DMS 273 treated with DMSO at 0.1 percent for 48 hours (cell line): ENCODE measurements around the gene MADD.
A peak's percentile ranks its signal among the peaks of the same experiment; 100 is the strongest.

ENCODE experiments used
- DNase-seq: peaks from one replicate; lab custom pipeline; 2025; lab: John Stamatoyannopoulos, UW

The MADD gene

DNA sequence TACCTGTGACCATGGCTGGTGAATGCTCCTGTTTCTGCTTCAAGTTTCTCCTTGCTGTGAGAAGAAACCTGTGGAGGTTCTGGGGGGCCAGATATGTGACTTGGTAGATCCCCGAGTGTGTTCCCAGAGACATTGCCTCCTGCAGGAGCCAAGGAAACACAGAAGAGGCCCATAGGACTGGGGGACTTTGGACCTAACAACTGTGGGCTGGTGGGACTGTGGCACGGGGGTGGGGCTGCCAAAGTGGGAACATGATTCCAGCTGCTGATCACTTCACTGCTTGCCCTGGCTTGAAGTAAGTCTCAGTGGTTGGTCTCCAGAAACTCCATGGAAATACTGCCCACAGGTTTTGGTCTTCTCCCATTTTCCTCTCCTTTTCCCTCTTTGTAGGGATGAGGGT is 16.3 kb upstream of the MADD start:
- DNase-seq: no peak

- no peak for DNase-seq
Measured at GRCh38 chr11:47254386-47254785, 15.5 kb upstream of the MADD start.

DNA sequence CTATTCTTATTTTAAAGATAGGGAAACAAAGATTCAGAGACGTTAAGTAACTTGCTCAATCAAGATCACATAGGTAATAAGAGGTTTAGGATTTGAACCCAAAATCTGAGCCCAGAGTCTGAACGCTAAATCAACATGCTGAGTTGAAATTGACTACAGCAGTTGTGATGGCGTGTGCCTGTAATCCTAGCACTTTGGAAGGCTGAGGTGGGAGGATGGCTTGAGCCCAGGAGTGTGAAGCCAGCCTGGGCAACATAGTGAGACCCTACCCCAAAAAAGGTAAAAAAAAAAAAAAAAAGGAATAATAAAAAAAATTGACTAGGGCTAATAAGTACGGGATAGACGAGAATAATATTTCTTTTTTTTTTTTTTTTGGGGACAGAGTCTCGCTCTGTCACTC is 13.6 kb upstream of the MADD start:
- DNase-seq: no peak

GRCh38 chr11:47257177-47257516 is 12.8 kb upstream of the MADD start:
- no peak for DNase-seq

- DNase-seq: no peak
Measured at GRCh38 chr11:47257517-47258316, 12.2 kb upstream of the MADD start, which contains the start of gene NR1H3. Gene NR1H3 (plus strand): TSS chr11:47257996. CDS start chr11:47259217, 1,221 bp downstream.

- no peak for DNase-seq
Measured at GRCh38 chr11:47258317-47258902, 11.5 kb upstream of the MADD start.

GRCh38 chr11:47259232-47259977 is 10.5 kb upstream of the MADD start:
- DNase-seq: no peak

DNA sequence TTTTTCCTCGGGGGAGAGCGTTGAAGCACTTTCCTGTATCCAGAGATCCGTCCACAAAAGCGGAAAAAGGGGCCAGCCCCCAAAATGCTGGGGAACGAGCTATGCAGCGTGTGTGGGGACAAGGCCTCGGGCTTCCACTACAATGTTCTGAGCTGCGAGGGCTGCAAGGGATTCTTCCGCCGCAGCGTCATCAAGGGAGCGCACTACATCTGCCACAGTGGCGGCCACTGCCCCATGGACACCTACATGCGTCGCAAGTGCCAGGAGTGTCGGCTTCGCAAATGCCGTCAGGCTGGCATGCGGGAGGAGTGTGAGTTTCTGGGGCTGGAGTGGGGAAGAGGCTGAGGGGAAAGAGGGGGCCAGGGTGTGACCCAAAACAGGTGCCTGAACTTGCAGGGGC is 9.6 kb upstream of the MADD start:
- DNase-seq: no peak

DNA sequence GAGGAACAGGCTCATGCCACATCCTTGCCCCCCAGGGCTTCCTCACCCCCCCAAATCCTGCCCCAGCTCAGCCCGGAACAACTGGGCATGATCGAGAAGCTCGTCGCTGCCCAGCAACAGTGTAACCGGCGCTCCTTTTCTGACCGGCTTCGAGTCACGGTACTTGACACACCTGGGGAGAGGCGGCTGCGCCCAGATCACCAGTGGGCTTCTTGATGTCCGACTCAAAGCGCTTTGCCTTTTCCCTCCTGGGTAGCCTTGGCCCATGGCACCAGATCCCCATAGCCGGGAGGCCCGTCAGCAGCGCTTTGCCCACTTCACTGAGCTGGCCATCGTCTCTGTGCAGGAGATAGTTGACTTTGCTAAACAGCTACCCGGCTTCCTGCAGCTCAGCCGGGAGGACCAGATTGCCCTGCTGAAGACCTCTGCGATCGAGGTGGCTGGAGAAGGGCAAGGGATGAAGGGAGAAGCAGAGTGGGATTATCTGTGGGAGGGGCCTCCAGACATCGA is 8.6 kb upstream of the MADD start:
- DNase-seq: no peak

DNA sequence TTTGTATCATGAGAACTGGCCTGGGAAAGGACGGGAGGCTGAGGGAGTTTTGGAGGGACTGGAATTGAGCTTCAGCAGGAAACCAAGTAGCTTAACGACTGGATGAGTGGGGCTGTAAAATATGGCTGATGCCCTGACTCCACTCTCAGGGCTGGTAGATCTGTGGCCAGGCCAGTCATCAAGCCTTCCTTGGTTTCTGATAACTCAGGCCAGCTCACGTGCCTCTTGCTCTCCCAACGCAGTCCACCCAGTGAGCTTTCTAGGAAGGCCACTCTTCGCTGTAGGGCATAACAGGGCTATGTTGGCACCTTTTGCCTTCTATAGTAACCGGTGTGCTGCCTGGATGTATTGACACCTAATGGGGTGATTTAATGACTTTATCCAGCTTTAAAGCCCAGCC is 5.8 kb upstream of the MADD start:
- no peak for DNase-seq

DNA sequence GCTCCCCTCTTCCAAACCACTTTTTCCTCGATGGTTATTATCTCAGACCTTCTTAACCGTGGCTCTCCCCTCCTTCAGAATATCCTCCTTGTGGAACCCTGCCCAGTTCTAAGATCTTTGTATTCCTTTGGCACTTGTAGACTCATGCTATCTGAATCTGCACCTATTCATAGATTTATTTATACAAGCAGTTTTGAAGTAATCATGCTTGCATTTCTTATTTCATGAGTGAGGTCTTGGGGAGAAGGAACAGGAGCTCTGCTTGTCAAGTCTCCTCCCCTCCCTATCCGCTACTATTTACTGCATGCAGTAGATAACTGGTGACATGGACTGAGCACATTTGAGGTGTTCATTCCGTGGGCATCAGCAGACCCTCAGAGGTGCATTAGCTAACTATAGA is 5.4 kb upstream of the MADD start:
- DNase-seq: no peak

GRCh38 chr11:47267876-47268275 is 2.1 kb upstream of the MADD start:
- DNase-seq: no peak

DNA sequence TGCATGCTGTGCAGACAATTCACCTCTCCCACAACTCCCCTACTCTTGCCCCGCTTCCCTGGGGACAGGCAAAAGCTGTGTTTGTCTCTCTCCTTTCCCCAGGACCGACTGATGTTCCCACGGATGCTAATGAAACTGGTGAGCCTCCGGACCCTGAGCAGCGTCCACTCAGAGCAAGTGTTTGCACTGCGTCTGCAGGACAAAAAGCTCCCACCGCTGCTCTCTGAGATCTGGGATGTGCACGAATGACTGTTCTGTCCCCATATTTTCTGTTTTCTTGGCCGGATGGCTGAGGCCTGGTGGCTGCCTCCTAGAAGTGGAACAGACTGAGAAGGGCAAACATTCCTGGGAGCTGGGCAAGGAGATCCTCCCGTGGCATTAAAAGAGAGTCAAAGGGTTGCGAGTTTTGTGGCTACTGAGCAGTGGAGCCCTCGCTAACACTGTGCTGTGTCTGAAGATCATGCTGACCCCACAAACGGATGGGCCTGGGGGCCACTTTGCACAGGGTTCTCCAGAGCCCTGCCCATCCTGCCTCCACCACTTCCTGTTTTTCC is 1.4 kb upstream of the MADD start:
- DNase-seq: no peak

DNA sequence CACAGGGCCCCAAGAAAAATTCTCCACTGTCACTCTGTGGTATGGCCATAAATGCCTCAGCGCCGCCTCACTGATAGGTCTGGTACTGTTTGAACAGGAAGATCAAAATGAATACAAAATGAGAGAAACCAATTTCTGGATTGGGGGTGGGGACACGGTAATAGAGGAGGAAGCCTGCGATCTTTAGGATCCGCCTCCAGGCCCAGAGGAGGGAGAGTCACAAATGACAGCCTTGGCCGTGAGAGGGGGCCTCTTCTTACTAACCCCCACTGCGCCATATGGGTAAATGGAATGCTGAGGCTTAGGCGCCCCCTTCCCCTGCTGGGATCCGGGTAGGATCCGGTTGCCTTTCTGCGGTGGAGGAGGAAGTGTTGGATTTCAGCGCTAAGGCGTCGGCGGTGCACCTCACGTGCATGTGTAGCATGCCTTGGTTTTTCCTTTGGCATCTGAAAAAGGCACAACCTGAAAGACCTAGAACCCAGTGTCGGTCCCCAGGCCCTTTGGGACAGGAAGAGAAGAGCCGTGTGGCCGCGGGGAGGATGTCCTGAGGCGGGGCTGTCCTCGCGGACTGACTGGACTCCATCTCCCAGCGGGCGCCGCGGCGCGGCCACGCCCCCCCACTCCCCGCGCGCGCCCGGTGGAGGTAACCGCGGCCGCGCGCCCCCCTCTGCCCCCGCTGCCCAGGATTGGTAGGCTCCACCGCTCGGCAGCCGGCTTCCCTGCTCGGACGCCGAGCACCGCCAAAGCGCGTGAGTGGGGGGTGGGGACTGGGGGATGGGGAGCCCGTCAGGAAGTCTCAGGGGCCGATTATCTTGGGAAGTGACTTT is 718 bp upstream of the MADD start:
- DNase-seq: peak; percentile 55

GRCh38 chr11:47270331-47271271 is 668 bp downstream of the MADD start:
- peak; percentile 14 for DNase-seq

DNA sequence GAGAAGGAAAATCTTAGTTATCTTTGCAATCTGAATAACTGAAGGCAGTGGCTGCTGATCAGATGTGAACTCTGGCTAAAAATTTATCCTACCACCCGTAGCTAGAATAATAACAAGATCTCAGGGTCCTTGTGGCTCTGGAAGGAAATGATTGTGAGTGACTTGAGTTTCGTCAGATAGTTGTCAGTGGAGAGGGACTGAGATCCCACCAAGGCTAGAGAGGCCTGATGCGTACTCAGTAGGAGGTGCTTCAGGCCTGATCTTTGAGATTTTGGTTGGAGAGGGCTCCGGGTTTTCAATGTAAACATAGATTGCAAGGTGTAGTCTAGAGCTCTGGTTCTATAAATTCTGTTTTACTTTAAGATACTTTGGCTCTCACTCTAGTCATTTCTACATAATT is 1.4 kb downstream of the MADD start:
- no peak for DNase-seq

DNA sequence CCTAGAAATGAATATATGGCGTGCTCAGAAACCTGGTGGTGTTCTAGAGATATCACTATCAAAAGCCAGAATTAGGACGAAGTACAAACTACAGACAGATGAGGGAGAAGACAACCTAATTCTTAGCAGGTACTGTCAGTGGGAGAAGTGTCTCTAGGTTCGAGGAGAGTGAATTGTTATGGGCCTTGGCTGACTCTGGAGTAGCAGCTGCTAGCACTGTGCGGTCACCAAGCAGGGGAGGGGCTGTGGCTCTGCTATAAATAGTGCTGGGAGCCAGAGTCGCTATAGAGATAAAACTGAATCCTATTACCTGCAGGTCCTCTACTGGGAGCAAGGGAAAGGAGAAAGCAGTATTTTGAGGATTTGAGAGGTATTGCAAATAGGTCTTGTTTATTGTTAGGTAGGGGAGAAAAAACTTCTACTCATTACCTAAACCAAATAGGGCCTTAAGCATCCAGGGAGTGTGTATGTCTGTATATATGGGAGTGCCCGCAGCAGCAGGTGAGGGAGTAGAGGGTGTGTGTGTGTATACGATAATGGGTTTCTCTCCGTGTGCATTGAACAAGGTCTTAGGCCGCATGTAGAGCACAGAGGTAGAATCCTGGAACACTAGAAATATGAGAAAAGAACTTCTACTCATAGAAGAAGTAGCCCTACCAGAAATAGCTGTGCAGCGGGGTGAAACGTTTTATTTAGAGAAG is 2.2 kb downstream of the MADD start:
- DNase-seq: no peak

DNA sequence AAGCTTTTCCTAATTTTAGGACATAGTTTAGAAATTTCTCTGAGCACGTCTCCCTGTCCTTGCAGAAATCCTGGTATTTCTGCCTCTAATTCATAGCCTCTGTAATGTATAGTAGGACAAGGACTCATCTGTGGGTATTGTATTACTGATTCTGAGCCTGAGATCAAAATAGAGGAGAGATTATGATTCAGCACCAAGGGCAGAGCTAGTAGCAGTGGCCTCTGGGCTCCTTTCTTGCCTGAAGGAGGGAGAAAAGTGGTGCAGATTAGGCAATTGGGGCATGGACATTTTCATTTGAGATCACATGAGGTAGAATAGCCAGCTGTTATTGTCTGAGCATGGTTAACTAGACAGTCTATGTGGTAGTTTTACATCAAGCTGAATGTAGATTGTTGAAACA is 2.8 kb downstream of the MADD start:
- no peak for DNase-seq

DNA sequence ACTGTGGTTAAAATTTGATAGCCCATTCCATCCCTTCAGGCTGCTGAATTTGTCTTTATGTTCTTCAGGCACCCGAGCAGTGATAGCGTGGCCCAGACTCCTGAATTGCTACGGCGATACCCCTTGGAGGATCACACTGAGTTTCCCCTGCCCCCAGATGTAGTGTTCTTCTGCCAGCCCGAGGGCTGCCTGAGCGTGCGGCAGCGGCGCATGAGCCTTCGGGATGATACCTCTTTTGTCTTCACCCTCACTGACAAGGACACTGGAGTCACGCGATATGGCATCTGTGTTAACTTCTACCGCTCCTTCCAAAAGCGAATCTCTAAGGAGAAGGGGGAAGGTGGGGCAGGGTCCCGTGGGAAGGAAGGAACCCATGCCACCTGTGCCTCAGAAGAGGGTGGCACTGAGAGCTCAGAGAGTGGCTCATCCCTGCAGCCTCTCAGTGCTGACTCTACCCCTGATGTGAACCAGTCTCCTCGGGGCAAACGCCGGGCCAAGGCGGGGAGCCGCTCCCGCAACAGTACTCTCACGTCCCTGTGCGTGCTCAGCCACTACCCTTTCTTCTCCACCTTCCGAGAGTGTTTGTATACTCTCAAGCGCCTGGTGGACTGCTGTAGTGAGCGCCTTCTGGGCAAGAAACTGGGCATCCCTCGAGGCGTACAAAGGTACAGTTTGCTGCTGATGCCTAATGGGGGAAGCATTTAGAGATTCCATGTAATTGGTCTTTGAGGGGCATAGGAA is 4.7 kb downstream of the MADD start:
- DNase-seq: no peak
